ENCODE data around the gene KMT2B.

Gene KMT2B

DNA sequence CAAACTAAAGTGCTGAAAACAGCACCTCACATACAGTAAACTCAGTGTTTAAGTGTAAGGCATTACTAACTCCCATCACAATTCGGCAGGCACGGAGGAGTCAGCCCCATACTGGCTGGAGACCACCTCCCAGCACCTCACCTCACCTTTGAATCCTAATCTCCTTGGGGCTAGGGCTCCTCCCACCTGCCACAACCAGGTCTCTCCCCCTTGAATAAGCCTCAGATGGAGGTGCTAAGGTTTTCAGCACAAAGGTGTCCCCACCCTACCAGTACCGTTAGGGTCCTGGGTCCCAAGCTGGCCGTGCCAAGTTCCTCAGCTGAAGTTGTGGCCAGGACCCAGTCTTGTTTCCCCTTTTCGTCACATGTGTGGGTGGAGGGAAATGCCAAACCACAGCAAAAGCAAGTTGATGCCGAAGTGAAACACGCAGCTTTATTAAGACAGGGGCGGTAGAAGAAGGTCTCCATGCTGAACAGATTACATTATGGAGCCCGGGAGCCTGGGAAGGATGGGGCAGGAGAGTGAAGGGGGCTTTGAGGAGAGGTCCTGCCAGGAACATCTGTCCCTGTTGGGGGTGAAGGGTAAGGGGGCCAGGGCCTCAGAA, 24.4 kb downstream of the KMT2B start, which contains the start of gene IGFLR1:
TSS of gene IGFLR1 (minus strand) at position 332 of the 604 bp plus-strand sequence. CDS start 1,272 bp downstream, outside the sequence.
- DNase-seq, result peak; percentile 74

DNA sequence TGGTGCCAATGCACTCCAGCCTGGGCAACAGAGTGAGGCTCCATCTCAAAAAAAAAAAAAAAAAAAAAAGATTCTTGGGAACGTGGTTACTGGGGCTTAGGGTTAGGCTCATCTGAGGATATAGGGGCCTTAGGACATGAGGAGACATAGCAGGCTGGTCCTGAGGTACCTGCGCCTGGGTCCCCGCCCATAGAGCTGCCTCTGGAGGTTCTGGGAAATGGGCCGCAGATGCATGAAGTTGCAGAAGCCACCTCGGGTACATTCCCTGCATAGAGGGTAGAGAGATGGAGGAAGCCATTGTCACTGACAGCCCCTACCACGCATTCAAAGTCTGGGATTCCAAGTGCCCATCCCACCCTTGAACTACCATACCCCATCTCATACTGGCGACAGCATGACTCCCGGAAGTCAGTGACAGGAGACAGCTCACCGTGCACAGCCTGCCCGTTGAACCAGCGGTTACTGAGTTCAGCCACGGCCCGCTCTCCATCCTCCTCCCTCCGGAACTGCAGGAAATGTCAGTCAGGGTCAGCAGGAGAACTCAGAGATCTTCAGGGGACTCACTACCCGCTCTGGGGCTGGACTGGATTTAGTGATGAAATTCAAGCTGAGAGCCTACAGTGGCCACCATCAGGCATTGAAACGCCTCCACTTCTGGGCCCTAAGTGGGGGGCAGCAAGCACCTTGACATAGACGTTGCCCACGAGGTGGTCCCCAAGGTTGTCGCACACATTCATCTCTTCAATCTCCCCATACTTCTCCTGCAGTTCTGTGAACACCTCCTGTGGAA, 26.0 kb downstream of the KMT2B start:
- no peak for DNase-seq

- peak; percentile 96 for DNase-seq
Observed at GRCh38 chr19:35744430-35745327, 26.9 kb downstream of the KMT2B start.

- DNase-seq, result peak; percentile 97
Observed at GRCh38 chr19:35745328-35746086, 27.7 kb downstream of the KMT2B start, which contains the start of the genes PSENEN and U2AF1L4. TSS of gene PSENEN (plus strand) at chr19:35745651. CDS start at chr19:35745931, 280 bp downstream. TSS of gene U2AF1L4 (minus strand) at chr19:35745418. CDS start at chr19:35745391, 27 bp downstream.

GRCh38 chr19:35746087-35746462, 28.3 kb downstream of the KMT2B start:
- no peak for DNase-seq

- DNase-seq, result no peak
Observed at GRCh38 chr19:35746531-35746930, 28.7 kb downstream of the KMT2B start.

- peak; percentile 99 for DNase-seq
Observed at GRCh38 chr19:35748106-35749020, 30.6 kb downstream of the KMT2B start, which contains the start of gene LIN37. TSS of gene LIN37 (plus strand) at chr19:35748576. CDS start at chr19:35748725, 149 bp downstream.

- no peak for DNase-seq
Observed at GRCh38 chr19:35750167-35750566, 32.4 kb downstream of the KMT2B start.

GRCh38 chr19:35751839-35752745, 34.3 kb downstream of the KMT2B start:
- no peak for DNase-seq

DNA sequence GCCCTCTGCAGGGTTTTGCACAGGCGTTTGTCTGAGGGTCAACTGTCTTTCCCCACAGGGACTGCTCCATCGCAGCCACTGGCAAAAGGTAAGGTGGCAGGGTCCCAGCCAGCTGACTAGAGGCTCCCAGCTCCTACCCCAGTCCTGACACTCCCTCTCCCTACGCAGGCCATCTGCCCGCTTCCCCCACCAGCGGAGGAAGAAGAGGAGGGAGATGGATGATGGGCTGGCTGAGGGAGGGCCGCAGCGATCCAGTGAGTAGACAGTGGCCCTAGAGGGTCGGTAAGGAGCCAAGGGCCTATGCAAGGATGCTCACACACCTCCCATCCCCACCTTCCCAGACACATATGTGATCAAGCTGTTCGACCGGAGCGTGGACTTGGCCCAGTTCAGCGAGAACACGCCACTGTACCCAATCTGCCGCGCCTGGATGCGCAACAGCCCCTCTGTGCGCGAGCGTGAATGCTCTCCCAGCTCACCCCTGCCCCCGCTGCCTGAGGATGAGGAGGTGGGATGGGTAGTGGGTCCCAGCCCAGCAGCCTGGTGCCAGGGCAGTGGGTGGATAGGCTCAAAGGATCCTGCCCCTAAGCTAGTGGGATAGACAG, 35.0 kb downstream of the KMT2B start:
- DNase-seq, result no peak

- DNase-seq, result no peak
Observed at GRCh38 chr19:35753634-35754369, 36.0 kb downstream of the KMT2B start.

DNA sequence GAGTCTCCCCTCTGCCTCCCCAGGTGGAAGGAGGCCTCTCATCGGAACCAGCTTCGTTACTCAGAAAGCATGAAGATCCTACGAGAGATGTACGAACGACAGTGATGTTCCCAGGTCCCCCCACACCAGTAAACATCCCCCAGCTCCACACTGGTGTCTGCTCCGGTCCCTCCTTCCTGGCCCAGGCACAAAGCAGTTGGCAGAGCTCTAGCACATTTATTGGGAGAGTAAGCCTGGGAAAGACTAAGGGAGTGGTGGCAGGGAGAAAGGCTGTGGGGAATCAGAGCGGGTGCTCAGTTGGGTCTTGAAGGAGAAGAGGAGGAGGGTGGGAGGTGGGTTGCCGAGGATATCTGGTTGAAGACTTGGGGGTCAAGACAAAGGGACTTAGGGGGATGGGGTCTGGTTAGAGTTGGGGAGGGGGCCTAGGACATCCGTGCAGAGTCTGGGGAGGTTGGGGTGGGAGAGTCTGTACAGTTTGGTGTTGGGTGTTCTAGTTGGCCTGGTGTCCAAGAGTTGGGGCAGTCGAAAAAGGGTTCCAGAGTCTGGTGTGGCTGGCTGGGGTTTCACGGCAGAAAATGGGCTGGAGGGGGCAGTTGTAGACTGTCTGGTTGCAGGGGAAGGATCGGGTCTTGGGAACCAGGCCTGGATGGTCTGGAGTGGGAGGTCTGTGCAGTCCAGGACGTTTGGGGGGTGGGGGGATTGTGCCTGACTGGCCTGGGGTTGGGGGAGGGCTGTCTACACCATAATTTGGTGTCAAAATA, 36.7 kb downstream of the KMT2B start:
- no peak for DNase-seq

DNA sequence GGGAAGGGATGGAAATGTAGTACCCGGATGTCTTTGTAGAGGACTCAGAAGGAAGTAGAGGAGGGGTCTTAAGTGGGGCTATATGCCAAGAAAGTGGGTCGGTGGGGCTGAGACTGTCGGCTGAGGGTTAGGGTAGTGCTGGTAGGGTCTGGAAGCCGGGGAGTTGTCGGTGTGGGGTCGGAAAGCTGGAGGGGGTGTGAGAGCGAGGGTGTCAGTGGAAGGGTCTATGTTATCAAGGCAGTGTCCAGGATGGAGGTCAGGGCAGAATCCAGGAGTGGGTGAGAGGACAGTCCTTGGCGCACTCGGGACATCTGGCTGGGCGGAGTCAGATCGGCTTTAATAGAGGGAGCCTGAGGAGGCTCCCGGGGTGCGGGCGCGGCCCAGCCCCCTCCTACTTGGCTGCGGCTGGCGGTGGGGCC, 37.3 kb downstream of the KMT2B start:
- no peak for DNase-seq

DNA sequence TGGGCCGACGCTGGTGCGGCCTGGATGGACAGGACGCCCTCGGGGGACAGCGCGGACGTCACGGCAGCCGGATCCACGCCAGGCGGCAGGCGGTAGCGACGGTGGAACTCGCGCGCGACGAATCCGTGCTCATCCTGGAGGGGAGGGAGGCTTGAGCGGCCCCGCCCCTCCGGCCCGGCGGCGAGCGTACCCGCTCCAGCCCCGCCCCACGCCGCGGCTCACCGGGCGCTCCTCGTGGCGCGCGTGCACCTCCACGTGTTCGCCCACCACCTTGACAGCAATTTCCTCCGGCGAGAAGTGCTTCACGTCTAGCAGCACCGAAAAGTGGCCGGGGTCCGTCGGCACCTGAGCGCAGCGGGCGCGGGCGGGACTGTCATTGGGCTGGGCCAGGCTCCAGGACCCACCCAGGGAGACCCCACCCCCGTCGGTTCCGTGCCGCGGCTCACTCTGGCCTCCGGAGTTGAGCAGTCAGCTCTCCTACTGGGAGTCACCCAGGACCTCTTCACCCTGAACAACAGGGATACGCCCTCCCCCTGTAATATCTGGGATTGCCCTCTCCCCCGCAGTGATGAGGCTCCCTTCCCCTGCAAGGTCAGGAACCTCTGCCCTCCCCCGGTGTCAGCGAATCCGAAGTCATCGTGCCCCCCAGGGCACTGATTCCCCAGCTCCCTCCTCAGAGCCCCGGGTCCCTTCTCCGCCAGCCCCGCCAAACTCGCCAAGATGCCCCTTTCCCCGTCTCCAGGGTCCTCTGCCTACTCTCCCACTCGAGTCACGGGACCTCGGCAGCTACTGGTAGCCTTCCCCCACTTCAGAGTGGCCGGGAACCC, 38.0 kb downstream of the KMT2B start:
- peak; percentile 70 for DNase-seq

DNA sequence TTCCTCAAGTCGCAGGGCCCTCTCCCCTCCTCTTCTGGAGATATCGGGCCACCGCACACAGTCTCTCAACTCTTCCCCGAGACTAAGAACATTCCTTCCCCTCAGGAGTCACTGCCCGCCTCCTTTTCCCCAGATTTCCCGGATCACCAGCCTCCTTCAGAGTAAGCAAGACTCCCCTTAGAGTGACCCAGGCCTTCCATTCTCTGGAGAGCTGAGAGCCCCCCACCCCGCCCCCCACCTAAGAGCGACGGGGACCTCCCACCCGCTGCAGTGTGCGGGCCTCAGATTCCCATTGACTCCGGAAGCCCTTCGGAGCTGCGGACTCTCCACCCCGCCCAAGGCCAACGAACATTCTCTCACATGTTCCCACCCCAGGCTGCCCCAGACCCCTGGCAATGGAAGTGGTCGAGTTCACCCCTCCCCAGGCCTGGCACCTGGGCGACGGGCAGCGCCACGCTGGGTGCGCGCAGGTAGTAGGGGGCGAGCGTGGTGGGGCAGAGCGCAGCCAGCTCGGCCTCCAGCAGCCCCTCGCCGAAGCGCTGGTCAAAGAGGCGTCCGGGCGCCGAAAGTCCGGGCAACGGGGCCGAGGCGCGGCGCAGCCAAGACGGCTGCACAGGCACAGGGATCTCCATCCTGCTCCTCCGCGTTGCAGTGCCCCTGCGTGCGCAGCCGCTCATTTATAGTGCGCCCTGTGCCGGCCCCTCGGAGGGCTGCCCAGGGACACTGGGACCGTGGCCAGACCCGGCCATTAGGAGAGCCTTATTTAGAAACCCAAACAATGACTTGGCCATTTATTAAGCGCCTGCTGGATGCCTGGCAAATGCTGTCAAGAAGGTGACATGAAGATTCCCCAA, 38.8 kb downstream of the KMT2B start, which contains the start of gene HSPB6:
TSS of gene HSPB6 (minus strand) at position 653 of the 854 bp plus-strand sequence. CDS start at position 632, 21 bp downstream.
- DNase-seq, result no peak

DNA sequence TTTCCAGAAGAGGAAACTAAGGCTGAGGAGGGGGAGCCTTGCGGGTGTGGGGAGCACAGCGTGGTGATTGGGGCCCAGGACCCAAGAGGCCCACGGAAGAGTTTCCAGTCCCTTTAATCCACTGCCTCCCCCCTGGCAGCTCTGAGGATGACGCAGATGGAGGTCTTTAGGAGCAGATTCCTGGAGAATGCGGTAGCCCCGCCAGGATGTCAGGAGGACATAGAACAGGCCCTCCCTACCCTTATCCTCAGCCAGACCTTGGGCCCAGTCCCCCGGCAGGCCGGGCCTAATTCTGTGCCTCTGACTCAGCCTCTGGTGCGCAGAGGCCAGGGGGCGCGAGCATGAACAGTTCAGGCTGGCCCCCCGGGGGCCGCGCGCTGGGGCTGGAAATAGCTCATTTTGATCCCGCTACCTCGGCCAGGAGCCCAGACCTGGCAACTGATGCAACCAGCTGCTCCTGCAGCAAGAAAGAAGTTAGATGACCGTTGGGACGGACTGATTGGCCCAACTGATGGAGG, 39.5 kb downstream of the KMT2B start:
- DNase-seq, result no peak
